ENCODE measurements around the gene RGS9BP. TPM values are rescaled to one million over a fixed set of nuclear protein-coding genes. Genes with fewer than 3 reads are reported as not detected.

The RGS9BP gene
- total and polyA plus RNA-seq, 2 of the 13 experiments (the other 11 are each of a cell fraction or from before 2014, with no cell fraction given) = 0.01 TPM; not detected in 1

DNA sequence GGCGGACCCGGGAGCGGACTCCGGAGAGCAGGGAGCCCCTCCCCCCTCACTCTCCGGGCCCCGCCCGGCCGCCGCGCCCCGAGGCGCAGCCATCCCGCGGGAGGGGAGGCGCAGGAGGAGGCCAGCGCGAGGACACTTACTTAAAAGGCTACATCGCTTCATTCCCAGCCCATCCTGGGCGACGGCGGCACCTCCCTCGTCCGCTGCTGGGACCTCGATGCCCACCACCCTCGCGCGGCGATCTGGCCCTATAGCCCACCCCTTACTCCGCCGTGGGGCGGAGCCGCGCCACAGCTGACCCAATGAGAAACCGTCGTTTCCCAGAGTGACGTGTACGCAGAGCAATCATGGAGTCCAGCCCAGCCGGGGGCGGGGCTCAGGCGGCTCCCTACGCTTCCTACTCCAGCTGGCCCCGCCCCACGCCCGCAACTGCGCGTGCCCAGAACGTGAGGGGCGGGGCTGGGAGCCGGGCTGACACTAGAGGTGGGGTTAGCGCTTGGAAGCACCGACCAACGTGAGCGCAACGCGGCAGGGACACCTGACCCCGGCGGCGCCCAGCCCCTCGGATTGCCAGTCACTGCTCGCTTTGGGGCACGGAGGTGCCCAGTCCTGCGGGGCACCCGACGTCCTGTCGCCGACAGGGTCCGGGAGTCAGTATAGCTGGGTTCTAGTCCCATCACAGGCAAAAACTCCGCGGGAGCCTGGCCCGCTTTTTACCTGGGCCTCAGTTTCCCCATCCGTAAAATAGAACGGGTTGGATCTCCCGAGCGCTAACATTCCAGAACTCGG is 523 bp upstream of the RGS9BP start, which contains the start of gene ANKRD27 (continued):
- no peak for TF ChIP-seq ZNF549 (CRISPR knock-in tag; IDR thresholded peaks at IDR 0.05)
- TF ChIP-seq, protein P1, sequence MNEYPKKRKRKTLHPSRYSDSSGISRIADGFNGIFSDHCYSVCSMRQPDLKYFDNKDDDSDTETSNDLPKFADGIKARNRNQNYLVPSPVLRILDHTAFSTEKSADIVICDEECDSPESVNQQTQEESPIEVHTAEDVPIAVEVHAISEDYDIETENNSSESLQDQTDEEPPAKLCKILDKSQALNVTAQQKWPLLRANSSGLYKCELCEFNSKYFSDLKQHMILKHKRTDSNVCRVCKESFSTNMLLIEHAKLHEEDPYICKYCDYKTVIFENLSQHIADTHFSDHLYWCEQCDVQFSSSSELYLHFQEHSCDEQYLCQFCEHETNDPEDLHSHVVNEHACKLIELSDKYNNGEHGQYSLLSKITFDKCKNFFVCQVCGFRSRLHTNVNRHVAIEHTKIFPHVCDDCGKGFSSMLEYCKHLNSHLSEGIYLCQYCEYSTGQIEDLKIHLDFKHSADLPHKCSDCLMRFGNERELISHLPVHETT (CRISPR knock-in tag; conservative IDR thresholded peaks at IDR 0.05) = no peak; the same call in 1 of the 2 replicates
- TF ChIP-seq, protein P2, sequence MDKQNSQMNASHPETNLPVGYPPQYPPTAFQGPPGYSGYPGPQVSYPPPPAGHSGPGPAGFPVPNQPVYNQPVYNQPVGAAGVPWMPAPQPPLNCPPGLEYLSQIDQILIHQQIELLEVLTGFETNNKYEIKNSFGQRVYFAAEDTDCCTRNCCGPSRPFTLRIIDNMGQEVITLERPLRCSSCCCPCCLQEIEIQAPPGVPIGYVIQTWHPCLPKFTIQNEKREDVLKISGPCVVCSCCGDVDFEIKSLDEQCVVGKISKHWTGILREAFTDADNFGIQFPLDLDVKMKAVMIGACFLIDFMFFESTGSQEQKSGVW (CRISPR knock-in tag; IDR thresholded peaks at IDR 0.05; ENCODE audit: borderline replicate concordance) = no peak
- no peak for TF ChIP-seq ZNF557 (CRISPR knock-in tag; IDR thresholded peaks at IDR 0.05)
- TF ChIP-seq ZNF101 (CRISPR knock-in tag; IDR thresholded peaks at IDR 0.05; ENCODE audit: borderline replicate concordance, low read depth) = no peak
- no peak for TF ChIP-seq IKZF4 (CRISPR knock-in tag; IDR thresholded peaks at IDR 0.05; ENCODE audit: borderline replicate concordance, low read depth, not compliant biosample characterization)
- no peak for TF ChIP-seq ZNF296 (CRISPR knock-in tag; conservative IDR thresholded peaks at IDR 0.05)
- TF ChIP-seq, protein P3, sequence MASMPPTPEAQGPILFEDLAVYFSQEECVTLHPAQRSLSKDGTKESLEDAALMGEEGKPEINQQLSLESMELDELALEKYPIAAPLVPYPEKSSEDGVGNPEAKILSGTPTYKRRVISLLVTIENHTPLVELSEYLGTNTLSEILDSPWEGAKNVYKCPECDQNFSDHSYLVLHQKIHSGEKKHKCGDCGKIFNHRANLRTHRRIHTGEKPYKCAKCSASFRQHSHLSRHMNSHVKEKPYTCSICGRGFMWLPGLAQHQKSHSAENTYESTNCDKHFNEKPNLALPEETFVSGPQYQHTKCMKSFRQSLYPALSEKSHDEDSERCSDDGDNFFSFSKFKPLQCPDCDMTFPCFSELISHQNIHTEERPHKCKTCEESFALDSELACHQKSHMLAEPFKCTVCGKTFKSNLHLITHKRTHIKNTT (CRISPR knock-in tag; IDR thresholded peaks at IDR 0.05) = no peak
- TF ChIP-seq BORCS8-MEF2B (CRISPR knock-in tag; IDR thresholded peaks at IDR 0.05) = no peak
- TF ChIP-seq ELF1 (CRISPR knock-in tag; IDR thresholded peaks at IDR 0.05) = peak; percentile 82
- TF ChIP-seq BRCA1 (CRISPR knock-in tag; IDR thresholded peaks at IDR 0.05) = no peak
- TF ChIP-seq, protein P4, sequence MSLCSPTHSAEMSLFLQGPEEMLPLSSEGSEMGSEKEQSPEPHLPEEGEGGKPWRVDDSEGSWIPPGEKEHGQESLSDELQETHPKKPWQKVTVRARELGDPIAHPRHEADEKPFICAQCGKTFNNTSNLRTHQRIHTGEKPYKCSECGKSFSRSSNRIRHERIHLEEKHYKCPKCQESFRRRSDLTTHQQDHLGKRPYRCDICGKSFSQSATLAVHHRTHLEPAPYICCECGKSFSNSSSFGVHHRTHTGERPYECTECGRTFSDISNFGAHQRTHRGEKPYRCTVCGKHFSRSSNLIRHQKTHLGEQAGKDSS (CRISPR knock-in tag; IDR thresholded peaks at IDR 0.05; ENCODE audit: borderline replicate concordance, low read depth) = no peak
- no peak for TF ChIP-seq ZNF879 (CRISPR knock-in tag; IDR thresholded peaks at IDR 0.05)
- no peak for TF ChIP-seq TP53 (CRISPR knock-in tag; conservative IDR thresholded peaks at IDR 0.05)
- TF ChIP-seq ZNF331 (CRISPR knock-in tag; IDR thresholded peaks at IDR 0.05) = no peak
- TF ChIP-seq, protein P5, sequence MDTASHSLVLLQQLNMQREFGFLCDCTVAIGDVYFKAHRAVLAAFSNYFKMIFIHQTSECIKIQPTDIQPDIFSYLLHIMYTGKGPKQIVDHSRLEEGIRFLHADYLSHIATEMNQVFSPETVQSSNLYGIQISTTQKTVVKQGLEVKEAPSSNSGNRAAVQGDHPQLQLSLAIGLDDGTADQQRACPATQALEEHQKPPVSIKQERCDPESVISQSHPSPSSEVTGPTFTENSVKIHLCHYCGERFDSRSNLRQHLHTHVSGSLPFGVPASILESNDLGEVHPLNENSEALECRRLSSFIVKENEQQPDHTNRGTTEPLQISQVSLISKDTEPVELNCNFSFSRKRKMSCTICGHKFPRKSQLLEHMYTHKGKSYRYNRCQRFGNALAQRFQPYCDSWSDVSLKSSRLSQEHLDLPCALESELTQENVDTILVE (CRISPR knock-in tag; IDR thresholded peaks at IDR 0.05) = no peak
- peak; percentile 22; the same call in 1 of the 2 replicates for TF ChIP-seq ISL2 (CRISPR knock-in tag; IDR thresholded peaks at IDR 0.05)
- TF ChIP-seq, protein P6, sequence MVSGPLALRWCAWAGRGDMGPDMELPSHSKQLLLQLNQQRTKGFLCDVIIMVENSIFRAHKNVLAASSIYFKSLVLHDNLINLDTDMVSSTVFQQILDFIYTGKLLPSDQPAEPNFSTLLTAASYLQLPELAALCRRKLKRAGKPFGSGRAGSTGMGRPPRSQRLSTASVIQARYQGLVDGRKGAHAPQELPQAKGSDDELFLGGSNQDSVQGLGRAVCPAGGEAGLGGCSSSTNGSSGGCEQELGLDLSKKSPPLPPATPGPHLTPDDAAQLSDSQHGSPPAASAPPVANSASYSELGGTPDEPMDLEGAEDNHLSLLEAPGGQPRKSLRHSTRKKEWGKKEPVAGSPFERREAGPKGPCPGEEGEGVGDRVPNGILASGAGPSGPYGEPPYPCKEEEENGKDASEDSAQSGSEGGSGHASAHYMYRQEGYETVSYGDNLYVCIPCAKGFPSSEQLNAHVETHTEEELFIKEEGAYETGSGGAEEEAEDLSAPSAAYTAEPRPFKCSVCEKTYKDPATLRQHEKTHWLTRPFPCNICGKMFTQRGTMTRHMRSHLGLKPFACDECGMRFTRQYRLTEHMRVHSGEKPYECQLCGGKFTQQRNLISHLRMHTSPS (CRISPR knock-in tag; IDR thresholded peaks at IDR 0.05; ENCODE audit: low read depth) = peak; percentile 63; the same call in 1 of the 2 replicates
- no peak for TF ChIP-seq RORA (CRISPR knock-in tag; IDR thresholded peaks at IDR 0.05)
- no peak for TF ChIP-seq ZNF160 (CRISPR knock-in tag; IDR thresholded peaks at IDR 0.05)
- no peak for TF ChIP-seq ZNF556 (CRISPR knock-in tag; IDR thresholded peaks at IDR 0.05; ENCODE audit: borderline replicate concordance)
- TF ChIP-seq NAIF1 (CRISPR knock-in tag; IDR thresholded peaks at IDR 0.05; ENCODE audit: borderline replicate concordance) = no peak
- no peak for TF ChIP-seq MAFG (CRISPR knock-in tag; IDR thresholded peaks at IDR 0.05)
- no peak for TF ChIP-seq SMYD3 (CRISPR knock-in tag; IDR thresholded peaks at IDR 0.05)

Measured in HepG2 (cell line).